MG63 (cell line): ENCODE results near the gene KLF5. TPM values are rescaled to one million over a fixed set of nuclear protein-coding genes. Genes with fewer than 3 reads are reported as not detected.
A peak's percentile ranks its signal among the peaks of the same experiment; 100 is the strongest.
"Not testable (repeated sequence)": the region's sequence is repeated elsewhere in the genome, so short reads cannot be mapped to it uniquely, and the experiment has no call there.

ENCODE experiments used
- DNase-seq: peaks from one replicate; pipeline ENCODE4 v3.0.0-alpha.2; 2020
- H3K27me3 ChIP-seq: fragments of 250-450 bp; sonication (Bioruptor Pico); 2 replicates; pipeline ENCODE4 v1.5.1; 2020; ENCODE audit warnings: mild to moderate bottlenecking, moderate library complexity
- H3K36me3 ChIP-seq: fragments of 250-450 bp; sonication (Bioruptor Pico); 2 replicates; pipeline ENCODE4 v1.5.1; 2020; ENCODE audit warnings: mild to moderate bottlenecking, moderate library complexity
- H3K4me3 ChIP-seq: fragments of 250-450 bp; sonication (Bioruptor Pico); 2 replicates; pipeline ENCODE4 v1.5.1; 2020; ENCODE audit warnings: mild to moderate bottlenecking, moderate library complexity
- H3K9me3 ChIP-seq: fragments of 250-450 bp; sonication (Bioruptor Pico); 2 replicates; pipeline ENCODE4 v1.5.1; 2020; ENCODE audit warnings: mild to moderate bottlenecking, moderate library complexity
- total RNA-seq: library from RNA; depleted of rRNA; stranded (reverse); fragments of >200 nt; shearing (Covaris generic); gene quantifications from 2 replicates; pipeline ENCODE4 v1.2.3, GENCODE V29; 2014; ENCODE audit warnings: low replicate concordance

The KLF5 gene
- total RNA-seq, 1 experiment from 2014 or later, result 4.4 TPM

DNA sequence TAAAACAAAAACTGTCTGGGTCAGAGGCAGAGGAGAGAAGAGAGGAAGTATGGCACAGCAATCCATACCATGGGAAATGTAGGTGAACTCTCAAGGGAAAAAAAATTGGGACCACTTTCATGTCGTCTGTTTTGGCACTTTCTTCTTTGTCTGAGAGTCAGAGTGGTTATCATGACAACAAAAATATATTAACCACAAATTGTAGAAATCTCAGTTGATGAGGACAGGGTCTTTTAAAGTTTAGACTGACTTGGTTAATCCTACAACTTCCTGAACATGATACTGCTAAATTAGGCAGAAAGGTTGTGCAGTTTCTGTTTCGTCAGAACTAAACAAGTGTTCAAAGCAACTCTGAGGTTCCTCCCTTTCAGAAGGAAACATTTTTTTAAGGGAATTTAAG is 15.2 kb downstream of the KLF5 start:
- H3K36me3 ChIP-seq, result peaks cover 26% of the 10 kb centered on the region
- no peaks in the 10 kb centered on the region for H3K9me3 ChIP-seq
- peak overlapping the region; percentile 6 for H3K4me3 ChIP-seq
- DNase-seq, result no peak
- no peaks in the 10 kb centered on the region for H3K27me3 ChIP-seq

DNA sequence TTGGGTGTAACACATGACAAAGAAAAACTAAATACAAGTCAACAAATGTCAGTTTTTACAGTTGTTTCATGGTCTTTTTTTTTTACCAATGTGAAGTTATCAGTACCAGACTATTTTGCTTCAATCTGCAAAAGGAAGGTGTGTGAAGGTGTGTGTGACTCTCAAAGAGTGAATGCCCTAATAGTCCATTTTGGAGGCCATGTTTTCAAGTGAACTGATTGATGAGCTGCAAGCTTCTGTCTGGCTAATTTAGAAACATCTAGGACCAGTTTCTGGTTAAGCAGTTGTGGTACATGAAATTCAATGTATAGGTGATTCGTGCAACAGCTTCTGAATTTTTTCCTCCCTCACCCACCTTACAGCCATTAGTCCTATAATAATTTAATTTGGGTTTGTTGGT is 16.1 kb downstream of the KLF5 start:
- Histone ChIP-seq H3K36me3 (peaks cover 26% of the 10 kb centered on the region), H3K4me3 (no peak overlapping the region), H3K27me3 (no peaks in the 10 kb centered on the region), H3K9me3 (no peaks in the 10 kb centered on the region)
- DNase-seq, result no peak

DNA sequence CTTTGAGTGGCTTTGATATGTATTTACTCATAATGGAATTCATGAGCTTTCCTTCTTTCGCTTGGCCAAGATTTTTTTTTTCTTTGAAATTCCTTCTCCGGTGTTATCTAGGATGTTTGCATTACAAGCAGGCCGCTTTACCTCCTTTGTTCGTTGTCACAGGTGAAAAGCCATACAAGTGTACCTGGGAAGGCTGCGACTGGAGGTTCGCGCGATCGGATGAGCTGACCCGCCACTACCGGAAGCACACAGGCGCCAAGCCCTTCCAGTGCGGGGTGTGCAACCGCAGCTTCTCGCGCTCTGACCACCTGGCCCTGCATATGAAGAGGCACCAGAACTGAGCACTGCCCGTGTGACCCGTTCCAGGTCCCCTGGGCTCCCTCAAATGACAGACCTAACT is 16.7 kb downstream of the KLF5 start:
- no peak overlapping the region for H3K4me3 ChIP-seq
- peaks cover 26% of the 10 kb centered on the region for H3K36me3 ChIP-seq
- DNase-seq, result no peak
- H3K9me3 ChIP-seq, result no peaks in the 10 kb centered on the region
- H3K27me3 ChIP-seq, result no peaks in the 10 kb centered on the region

DNA sequence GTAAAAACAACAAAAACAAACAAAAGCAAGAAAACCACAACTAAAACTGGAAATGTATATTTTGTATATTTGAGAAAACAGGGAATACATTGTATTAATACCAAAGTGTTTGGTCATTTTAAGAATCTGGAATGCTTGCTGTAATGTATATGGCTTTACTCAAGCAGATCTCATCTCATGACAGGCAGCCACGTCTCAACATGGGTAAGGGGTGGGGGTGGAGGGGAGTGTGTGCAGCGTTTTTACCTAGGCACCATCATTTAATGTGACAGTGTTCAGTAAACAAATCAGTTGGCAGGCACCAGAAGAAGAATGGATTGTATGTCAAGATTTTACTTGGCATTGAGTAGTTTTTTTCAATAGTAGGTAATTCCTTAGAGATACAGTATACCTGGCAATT is 17.1 kb downstream of the KLF5 start:
- H3K4me3 ChIP-seq, result no peak overlapping the region
- H3K9me3 ChIP-seq, result no peaks in the 10 kb centered on the region
- DNase-seq, result no peak

DNA sequence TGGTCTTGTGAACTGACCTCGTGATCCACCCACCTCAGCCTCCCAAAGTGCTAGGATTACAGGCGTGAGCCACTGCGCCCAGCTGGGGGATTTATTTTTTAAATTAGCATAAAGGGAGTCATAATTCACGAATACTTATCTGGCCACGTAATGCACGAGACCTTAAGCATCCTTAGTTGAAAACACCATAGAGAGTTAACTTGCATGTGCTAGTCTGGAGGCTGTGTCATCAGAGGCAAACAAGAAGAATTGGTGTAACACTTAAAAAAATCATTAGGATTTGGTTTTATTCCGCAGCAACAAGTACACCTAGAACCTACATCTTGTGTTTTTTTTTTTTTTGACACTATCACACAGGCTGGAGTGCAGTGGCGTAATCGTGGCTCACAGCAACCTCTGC is 19.1 kb downstream of the KLF5 start:
- no peak for DNase-seq
- no peaks in the 10 kb centered on the region for H3K27me3 ChIP-seq
- H3K36me3 ChIP-seq, result peaks cover 23% of the 10 kb centered on the region
- no peaks in the 10 kb centered on the region for H3K9me3 ChIP-seq
- H3K4me3 ChIP-seq, result no peak overlapping the region

More for the DNA sequence above, 17.1 kb downstream of the KLF5 start:
- Histone ChIP-seq H3K36me3 (peaks cover 26% of the 10 kb centered on the region), H3K27me3 (no peaks in the 10 kb centered on the region)

DNA sequence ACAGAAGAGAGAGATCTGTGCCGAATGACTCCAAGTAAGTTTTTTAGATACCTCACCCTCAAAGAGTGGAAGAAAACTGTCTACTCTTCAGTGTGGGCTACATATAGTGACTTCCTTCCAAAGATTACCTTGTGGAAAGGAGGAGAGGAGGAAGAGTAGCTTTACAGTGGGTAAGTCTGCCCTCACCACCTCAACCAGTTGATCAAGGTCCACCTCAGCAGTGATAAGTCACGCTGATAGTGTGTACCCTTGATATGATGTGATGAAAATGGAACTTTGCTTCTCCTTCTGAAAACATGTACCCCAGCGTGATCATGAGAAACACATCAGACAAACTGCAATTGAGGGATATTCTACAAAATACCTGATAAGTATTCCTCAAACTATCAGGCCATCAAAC is 20.6 kb downstream of the KLF5 start:
- no peak for DNase-seq
- H3K36me3 ChIP-seq, result peaks cover 23% of the 10 kb centered on the region
- no peaks in the 10 kb centered on the region for H3K9me3 ChIP-seq
- H3K27me3 ChIP-seq, result no peaks in the 10 kb centered on the region
- H3K4me3 ChIP-seq, result no peak overlapping the region

DNA sequence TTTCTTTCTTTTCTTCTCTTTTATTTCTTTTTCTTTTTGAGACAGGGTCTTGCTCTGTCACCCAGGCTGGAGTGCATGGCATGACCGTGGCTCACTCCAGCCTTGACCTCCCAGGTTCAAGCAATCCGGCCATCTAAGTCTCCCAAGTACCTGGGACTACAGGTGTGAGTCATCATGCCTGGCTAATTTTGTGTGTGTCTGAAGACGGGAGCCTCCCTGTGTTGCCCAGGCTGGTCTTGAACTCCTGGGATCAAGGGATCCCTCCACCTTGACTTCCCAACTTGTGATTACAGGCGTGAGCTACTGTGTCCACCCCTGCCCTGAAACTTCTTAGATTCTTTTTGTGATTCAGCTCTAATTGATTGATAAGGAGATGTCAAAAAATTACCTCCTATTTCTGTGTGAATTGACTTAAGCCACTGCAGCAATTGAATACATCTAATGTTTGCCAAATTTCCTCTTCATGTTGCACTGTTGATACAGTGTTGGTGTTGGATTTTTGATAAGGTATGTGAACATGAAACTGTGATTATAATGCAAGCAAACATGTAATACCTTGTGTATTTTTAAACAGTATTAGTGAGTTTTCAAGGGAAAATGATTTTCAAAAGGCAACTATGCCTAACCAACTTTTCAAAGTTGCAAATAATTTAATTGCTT is 22.6 kb downstream of the KLF5 start:
- H3K27me3 ChIP-seq, result no peaks in the 10 kb centered on the region
- peaks cover 12% of the 10 kb centered on the region for H3K36me3 ChIP-seq
- DNase-seq, result no peak
- H3K4me3 ChIP-seq, result no peak overlapping the region
- H3K9me3 ChIP-seq, result no peaks in the 10 kb centered on the region

DNA sequence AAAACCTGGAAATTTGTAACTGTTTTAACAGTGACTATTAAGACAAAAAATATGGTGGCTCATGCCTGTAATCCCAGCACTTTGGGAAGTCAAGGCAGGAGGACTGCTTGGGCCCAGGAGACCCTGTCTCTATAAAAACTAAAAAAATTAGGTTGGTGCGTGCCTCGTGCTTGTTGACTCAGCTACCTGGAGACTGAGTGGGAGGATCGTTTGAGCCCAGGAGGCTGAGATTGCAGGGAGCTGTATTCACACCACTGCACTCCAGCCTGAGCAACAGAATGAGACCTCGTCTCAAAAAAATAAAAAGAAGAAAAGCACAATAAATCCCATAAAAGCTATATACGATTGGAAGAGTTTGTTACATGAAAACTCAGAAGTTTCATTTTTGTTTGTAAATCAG is 23.7 kb downstream of the KLF5 start:
- Histone ChIP-seq H3K36me3 (peaks cover 4% of the 10 kb centered on the region; the same call in 1 of the 2 replicates), H3K4me3 (no peak overlapping the region), H3K9me3 (peaks cover 3% of the 10 kb centered on the region; the same call in 1 of the 2 replicates), H3K27me3 (no peaks in the 10 kb centered on the region)
- DNase-seq, result no peak

DNA sequence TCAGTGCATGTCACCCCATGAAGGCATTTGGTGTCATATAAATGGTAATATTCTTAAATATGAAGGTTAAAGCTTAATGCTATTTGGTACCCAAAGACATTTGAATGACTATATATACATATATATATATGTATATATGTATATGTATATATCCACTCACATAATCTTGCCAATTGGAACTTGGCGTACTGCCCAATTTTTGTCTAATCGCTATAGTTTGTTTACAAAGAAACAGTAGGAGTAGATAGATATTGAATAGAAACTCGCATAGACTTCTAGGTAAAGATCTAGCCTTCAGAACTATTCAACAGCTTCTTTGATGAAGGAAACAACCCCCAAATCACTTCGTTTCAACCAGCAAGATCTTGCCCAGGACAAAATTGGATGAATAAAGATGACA is 24.1 kb downstream of the KLF5 start:
- no peak for DNase-seq
- Histone ChIP-seq H3K36me3 (no peaks in the 10 kb centered on the region), H3K4me3 (no peak overlapping the region), H3K27me3 (no peaks in the 10 kb centered on the region), H3K9me3 (peaks cover 6% of the 10 kb centered on the region; the same call in 1 of the 2 replicates)

DNA sequence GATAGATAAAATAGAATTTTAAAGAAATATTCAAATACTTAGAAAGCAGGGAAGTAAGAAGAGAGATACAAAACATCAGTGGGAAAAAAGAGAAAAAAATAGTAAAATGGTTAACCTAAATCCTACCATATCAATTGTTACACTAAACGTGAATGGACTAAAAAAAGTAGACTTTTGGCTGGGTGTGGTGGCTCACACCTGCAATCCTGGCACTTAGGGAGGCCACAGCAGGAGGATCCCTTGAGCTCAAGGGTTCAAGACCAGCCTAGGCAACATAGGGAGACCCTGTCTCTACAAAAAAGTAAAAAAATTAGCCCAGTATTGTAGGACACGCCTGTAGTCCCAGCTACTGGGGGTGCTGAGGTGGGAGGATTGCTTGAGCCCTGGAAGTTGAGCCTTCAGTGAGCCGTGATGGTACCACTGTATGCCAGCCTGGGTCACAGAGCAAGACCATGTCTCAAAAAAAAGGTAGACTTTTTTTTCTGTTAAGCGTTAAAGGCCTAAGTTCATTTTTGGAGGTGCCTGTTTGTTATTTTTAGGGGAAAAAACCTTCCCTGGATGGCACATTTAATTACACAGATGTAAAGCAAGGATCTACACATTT is 29.6 kb downstream of the KLF5 start:
- Histone ChIP-seq H3K36me3 (no peaks in the 10 kb centered on the region), H3K27me3 (no peaks in the 10 kb centered on the region), H3K4me3 (no peak overlapping the region), H3K9me3 (peaks cover 28% of the 10 kb centered on the region)
- no peak for DNase-seq

DNA sequence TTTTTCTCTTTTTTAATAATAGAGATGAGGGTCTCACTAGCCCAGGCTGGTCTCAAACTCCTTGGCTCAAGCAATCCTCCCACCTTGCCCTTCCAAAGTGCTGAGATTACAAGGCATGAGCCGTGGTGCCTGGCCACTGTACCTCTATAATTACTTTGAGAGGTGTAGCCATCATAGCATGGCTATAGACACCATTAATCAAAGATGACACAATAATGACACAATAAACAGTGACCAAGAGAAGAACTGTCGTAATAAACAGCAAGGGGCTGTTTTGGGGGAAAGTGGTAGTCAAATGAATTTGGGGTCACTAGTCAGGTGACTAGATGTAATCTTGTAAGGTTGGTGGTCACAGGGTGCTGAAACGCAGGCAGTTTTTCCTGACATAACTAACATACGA is 30.4 kb downstream of the KLF5 start:
- Histone ChIP-seq H3K4me3 (no peak overlapping the region), H3K27me3 (no peaks in the 10 kb centered on the region), H3K9me3 (peaks cover 28% of the 10 kb centered on the region)

DNA sequence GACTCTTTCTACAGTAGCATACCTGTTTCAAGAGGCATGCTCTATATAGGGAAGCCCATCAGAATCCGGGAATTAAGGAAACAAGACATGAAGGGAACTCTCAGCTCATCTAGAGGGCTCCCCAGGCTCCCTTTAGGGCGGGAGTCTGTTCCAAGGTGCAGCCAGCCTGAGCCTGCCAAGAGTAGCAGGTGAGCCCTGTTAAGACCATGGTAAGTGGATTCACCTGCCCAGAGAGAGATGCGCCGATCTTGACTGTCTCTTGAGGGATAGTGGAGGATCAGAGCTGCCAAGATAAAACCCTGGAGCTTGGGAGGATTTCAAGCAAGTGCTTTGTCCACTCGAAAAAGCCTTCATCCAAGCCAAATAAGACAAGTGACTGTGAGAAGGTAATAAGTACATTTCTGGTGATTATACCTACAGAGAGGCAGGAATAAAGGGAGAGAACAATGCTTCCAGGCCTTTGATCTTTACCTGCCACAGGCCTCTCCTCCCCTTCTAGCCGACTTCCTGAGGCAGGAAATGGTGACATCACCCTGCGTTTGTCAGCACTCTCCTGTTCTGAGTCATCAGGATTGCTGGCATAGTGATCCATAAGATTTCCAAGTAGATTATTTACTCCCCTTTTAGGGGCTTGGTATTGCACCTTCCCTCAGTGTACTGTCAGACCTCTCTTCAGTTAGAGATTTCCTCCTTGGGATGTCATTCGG is 31.5 kb downstream of the KLF5 start:
- peak; percentile 73 for DNase-seq
- H3K9me3 ChIP-seq, result peaks cover 28% of the 10 kb centered on the region
- H3K4me3 ChIP-seq, result no peak overlapping the region
- no peaks in the 10 kb centered on the region for H3K36me3 ChIP-seq
- no peaks in the 10 kb centered on the region for H3K27me3 ChIP-seq

More for the DNA sequence above, 30.4 kb downstream of the KLF5 start:
- DNase-seq, result no peak
- no peaks in the 10 kb centered on the region for H3K36me3 ChIP-seq

DNA sequence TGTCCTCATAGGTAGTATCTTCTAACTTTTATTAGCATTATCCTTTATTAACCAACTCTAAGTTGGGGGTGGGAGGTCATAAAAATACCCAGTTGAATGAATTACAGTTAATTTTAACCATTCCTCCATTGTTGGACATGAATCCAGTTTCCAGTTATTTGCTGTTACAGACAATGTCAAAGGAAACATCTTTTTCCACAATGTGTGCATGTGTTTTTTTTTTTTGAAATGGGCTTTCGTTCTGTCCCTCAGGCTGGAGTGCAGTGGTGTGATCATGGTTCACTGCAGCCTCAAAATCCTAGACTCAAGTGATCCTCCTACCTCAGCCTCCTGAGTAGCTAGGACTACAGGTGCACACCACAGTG is 32.0 kb downstream of the KLF5 start:
- H3K4me3 ChIP-seq, result no peak overlapping the region
- H3K36me3 ChIP-seq, result no peaks in the 10 kb centered on the region
- no peaks in the 10 kb centered on the region for H3K27me3 ChIP-seq
- DNase-seq, result no peak
- peaks cover 28% of the 10 kb centered on the region for H3K9me3 ChIP-seq

DNA sequence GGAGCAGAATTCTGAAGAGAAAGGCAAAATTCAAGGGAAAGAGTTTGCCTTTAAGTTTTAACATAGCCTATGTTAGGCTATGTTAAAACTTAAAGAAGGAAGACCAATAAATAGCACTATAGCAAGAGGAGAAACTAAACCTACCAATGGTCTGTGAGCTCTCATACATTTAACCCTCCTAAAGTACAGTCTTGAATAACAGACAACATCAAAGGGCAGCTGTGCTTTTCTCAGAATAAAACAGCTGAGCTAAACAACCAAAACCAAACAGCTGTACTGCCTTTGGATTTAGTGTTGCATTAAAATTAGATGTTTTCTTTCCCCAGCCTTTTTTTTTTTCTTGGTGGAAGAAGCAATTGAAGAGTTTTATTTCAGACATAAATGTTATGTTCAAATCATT is 34.0 kb downstream of the KLF5 start:
- no peaks in the 10 kb centered on the region for H3K36me3 ChIP-seq
- no peaks in the 10 kb centered on the region for H3K27me3 ChIP-seq
- peaks cover 22% of the 10 kb centered on the region for H3K9me3 ChIP-seq
- no peak for DNase-seq
- H3K4me3 ChIP-seq, result no peak overlapping the region

DNA sequence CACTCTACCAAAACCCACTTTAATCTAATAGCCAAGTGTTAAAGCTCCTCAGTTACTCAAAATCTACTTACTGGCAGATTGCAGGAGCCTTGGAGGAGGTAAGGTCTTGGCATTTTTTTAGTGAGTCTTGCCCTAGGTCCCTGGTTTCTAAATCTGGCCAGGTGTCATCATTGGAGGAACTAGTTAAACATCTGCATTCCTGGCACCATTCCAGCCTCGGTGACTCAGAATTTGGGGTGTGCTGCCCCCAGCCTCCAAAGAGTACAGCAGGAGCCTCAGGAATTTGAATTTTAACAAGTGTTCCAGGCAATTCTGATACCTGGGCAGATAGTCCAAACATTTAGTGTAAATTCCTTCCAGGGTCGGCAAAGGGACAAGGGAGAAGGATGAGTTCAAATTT is 37.4 kb downstream of the KLF5 start:
- Histone ChIP-seq H3K36me3 (no peaks in the 10 kb centered on the region), H3K27me3 (no peaks in the 10 kb centered on the region), H3K4me3 (no peak overlapping the region), H3K9me3 (no peaks in the 10 kb centered on the region)
- peak; percentile 30 for DNase-seq

DNA sequence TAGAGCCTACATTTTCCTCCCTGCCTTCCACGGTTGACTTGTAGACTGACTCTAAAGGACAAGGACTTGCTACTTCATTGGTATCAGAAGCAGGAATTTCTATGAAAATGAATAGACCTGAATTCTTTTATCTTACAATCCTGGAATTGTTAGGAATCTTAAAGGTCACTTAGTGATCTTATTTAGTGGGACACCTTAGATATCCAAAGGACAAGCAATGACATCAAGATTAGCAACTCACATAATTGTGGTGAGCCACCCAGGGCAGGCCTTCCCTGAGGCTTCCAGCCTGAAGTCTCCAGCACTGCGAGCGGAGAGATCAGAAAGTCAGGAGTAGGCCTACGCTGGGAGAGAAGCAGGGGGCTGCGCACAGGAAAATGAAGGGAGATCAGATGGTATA is 37.8 kb downstream of the KLF5 start:
- Histone ChIP-seq H3K9me3 (no peaks in the 10 kb centered on the region), H3K27me3 (no peaks in the 10 kb centered on the region), H3K4me3 (no peak overlapping the region), H3K36me3 (no peaks in the 10 kb centered on the region)
- DNase-seq, result no peak

DNA sequence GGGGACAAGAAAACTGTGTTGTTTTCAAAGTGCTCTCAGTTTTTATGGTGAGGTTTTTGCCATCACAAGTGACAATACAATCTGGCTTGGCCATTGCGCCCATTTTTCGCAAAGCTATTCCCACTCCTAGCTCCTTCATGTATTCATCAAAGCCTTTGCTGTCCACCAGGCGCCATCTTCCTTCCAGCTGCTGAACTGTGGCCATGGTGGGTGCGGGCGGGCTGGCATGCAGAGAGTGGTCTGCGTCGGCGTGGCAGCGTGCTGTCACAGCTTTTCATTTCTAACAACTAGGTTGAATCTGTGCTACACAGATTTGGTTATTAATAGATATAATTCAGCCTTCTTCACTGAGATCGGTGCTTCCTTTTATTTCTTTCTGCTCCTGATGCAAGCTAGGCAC is 42.0 kb downstream of the KLF5 start:
- H3K9me3 ChIP-seq, H3K36me3 ChIP-seq, DNase-seq, H3K27me3 ChIP-seq, H3K4me3 ChIP-seq: not testable (repeated sequence)
